Subcutaneous abdominal adipose tissue (tissue), 5 donors: ENCODE data around the gene SMARCD1.
A peak's percentile ranks its signal among the peaks of the same experiment; 100 is the strongest.
"Not testable (repeated sequence)": the region's sequence is repeated elsewhere in the genome, so short reads cannot be mapped to it uniquely, and the experiment has no call there.

ENCODE experiments used
- H3K27ac ChIP-seq: one replicate; pipeline ENCODE4 v1.7.0; 2013; ENCODE audit warnings: low read depth, mild to moderate bottlenecking, inconsistent platforms, low read length, moderate library complexity
- H3K27me3 ChIP-seq, 5 donors: one replicate each; pipeline ENCODE4 v1.7.0; 2013; ENCODE audit warnings: low read length in 5 of 5, inconsistent platforms in 1 of 5; ENCODE audit not compliant: control insufficient read depth in 5 of 5, insufficient read depth in 4 of 5
- H3K36me3 ChIP-seq, 5 donors: one replicate each; pipeline ENCODE4 v1.7.0; 2013; ENCODE audit warnings: low read length in 5 of 5; ENCODE audit not compliant: control insufficient read depth in 5 of 5, insufficient read depth in 5 of 5
- H3K4me1 ChIP-seq, 5 donors: one replicate each; pipeline ENCODE4 v1.7.0; 2013; ENCODE audit warnings: low read length in 5 of 5, mild to moderate bottlenecking in 3 of 5, moderate library complexity in 1 of 5; ENCODE audit not compliant: control insufficient read depth in 5 of 5, insufficient read depth in 5 of 5
- H3K4me3 ChIP-seq, 5 donors: one replicate each; pipeline ENCODE4 v1.7.0; 2013; ENCODE audit warnings: low read length in 5 of 5, low read depth in 1 of 5
- H3K9ac ChIP-seq, 5 donors: one replicate each; pipeline ENCODE4 v1.7.0; 2013; ENCODE audit warnings: low read length in 5 of 5, mild to moderate bottlenecking in 4 of 5, moderate library complexity in 3 of 5
- H3K9me3 ChIP-seq, 5 donors: one replicate each; pipeline ENCODE4 v1.7.0; 2013; ENCODE audit warnings: low read length in 5 of 5; ENCODE audit not compliant: control insufficient read depth in 5 of 5
- donor health status: healthy.
- donor health status: healthy.
- donor health status: healthy.
- donor health status: healthy.
- donor health status: healthy.

Gene SMARCD1

GRCh38 chr12:50074936-50075807 is 10.0 kb upstream of the SMARCD1 start:
- no peak overlapping the region for H3K4me3 ChIP-seq
- peak overlapping the region in 1 of 5 donors; percentile 36 for H3K9ac ChIP-seq
- H3K9me3 ChIP-seq = no peaks in the 10 kb centered on the region
- H3K27me3 ChIP-seq = peaks cover 0 to 2% (median 0%) of the 10 kb centered on the region in 5 donors
- H3K27ac ChIP-seq = no peak overlapping the region
- H3K36me3 ChIP-seq = no peaks in the 10 kb centered on the region
- H3K4me1 ChIP-seq = peaks cover 4 to 11% (median 10%) of the 10 kb centered on the region in 5 donors

GRCh38 chr12:50075808-50076170 is 9.4 kb upstream of the SMARCD1 start:
- H3K4me1 ChIP-seq = peaks cover 2 to 5% (median 4%) of the 10 kb centered on the region in 5 donors
- no peaks in the 10 kb centered on the region for H3K36me3 ChIP-seq
- H3K9ac ChIP-seq = no peak overlapping the region
- no peak overlapping the region for H3K4me3 ChIP-seq
- H3K9me3 ChIP-seq = no peaks in the 10 kb centered on the region
- no peak overlapping the region for H3K27ac ChIP-seq
- H3K27me3 ChIP-seq = peaks cover 0 to 3% (median 2%) of the 10 kb centered on the region in 5 donors

GRCh38 chr12:50077099-50077498 is 8.0 kb upstream of the SMARCD1 start:
- Histone ChIP-seq H3K36me3 (no peaks in the 10 kb centered on the region), H3K9me3 (no peaks in the 10 kb centered on the region), H3K4me1 (peaks cover 2 to 7% (median 3%) of the 10 kb centered on the region in 5 donors), H3K27ac (no peak overlapping the region), H3K4me3 (no peak overlapping the region), H3K27me3 (peaks cover 0 to 3% (median 2%) of the 10 kb centered on the region in 5 donors), H3K9ac (no peak overlapping the region)

- Histone ChIP-seq H3K27me3 (peaks cover 0 to 3% (median 2%) of the 10 kb centered on the region in 5 donors), H3K4me3 (no peak overlapping the region), H3K27ac (no peak overlapping the region), H3K4me1 (peaks cover 4 to 12% (median 7%) of the 10 kb centered on the region in 5 donors), H3K9ac (no peak overlapping the region), H3K36me3 (no peaks in the 10 kb centered on the region), H3K9me3 (no peaks in the 10 kb centered on the region)
These were observed 6.9 kb upstream of the SMARCD1 start for GRCh38 chr12:50078281-50078680.

- H3K4me3 ChIP-seq = no peak overlapping the region
These were observed 5.4 kb upstream of the SMARCD1 start for GRCh38 chr12:50079771-50080170.

GRCh38 chr12:50081096-50081808 is 3.9 kb upstream of the SMARCD1 start:
- H3K4me3 ChIP-seq = no peak overlapping the region
- H3K36me3 ChIP-seq = no peaks in the 10 kb centered on the region
- no peaks in the 10 kb centered on the region for H3K9me3 ChIP-seq
- no peak overlapping the region for H3K9ac ChIP-seq
- H3K27ac ChIP-seq = no peak overlapping the region
- peaks cover 0 to 3% (median 2%) of the 10 kb centered on the region in 5 donors for H3K27me3 ChIP-seq
- peaks cover 4 to 29% (median 22%) of the 10 kb centered on the region in 5 donors for H3K4me1 ChIP-seq

More at GRCh38 chr12:50079771-50080170, 5.4 kb upstream of the SMARCD1 start:
- H3K9me3 ChIP-seq = no peaks in the 10 kb centered on the region
- H3K27me3 ChIP-seq = peaks cover 0 to 3% (median 2%) of the 10 kb centered on the region in 5 donors
- no peaks in the 10 kb centered on the region for H3K36me3 ChIP-seq
- peaks cover 6 to 24% (median 19%) of the 10 kb centered on the region in 5 donors for H3K4me1 ChIP-seq
- H3K27ac ChIP-seq = no peak overlapping the region
- no peak overlapping the region for H3K9ac ChIP-seq

- Histone ChIP-seq H3K9me3 (no peaks in the 10 kb centered on the region), H3K9ac (peak overlapping the region in 1 of 5 donors; percentile 5), H3K36me3 (peaks cover 6 to 13% (median 11%) of the 10 kb centered on the region in 5 donors), H3K27ac (no peak overlapping the region), H3K4me3 (no peak overlapping the region), H3K4me1 (peaks cover 4 to 29% (median 22%) of the 10 kb centered on the region in 5 donors), H3K27me3 (peaks cover 0 to 3% (median 0%) of the 10 kb centered on the region in 5 donors)
These were observed 2.5 kb upstream of the SMARCD1 start for GRCh38 chr12:50082644-50083043.

- Histone ChIP-seq H3K4me1 (peaks cover 4 to 31% (median 22%) of the 10 kb centered on the region in 5 donors), H3K9ac (peak overlapping the region in 2 of 5 donors; percentile 27 to 39), H3K27me3 (peaks cover 0 to 3% (median 0%) of the 10 kb centered on the region in 5 donors), H3K36me3 (peaks cover 6 to 20% (median 16%) of the 10 kb centered on the region in 5 donors), H3K9me3 (no peaks in the 10 kb centered on the region), H3K4me3 (no peak overlapping the region), H3K27ac (peak overlapping the region; percentile 24)
These were observed 1.8 kb upstream of the SMARCD1 start for GRCh38 chr12:50083301-50083700.

- Histone ChIP-seq H3K9ac (peak overlapping the region; percentile 68 to 92 (median 85)), H3K27ac (peak overlapping the region; percentile 94), H3K4me3 (peak overlapping the region; percentile 73 to 97 (median 87)), H3K4me1 (peaks cover 4 to 31% (median 22%) of the 10 kb centered on the region in 5 donors), H3K36me3 (peaks cover 14 to 31% (median 26%) of the 10 kb centered on the region in 5 donors)
- not testable (repeated sequence) for H3K9me3 ChIP-seq, H3K27me3 ChIP-seq
These were observed 750 bp upstream of the SMARCD1 start for GRCh38 chr12:50084409-50084774.
